Activated naive CD8-positive, alpha-beta T cell treated with anti-CD3 and anti-CD28 coated beads, Interleukin-2, amount 50 U/mL, for 16 hours (primary cell): ENCODE data around the gene PGM3.
A peak's percentile ranks its signal among the peaks of the same experiment; 100 is the strongest.
"Not testable (repeated sequence)": the region's sequence is repeated elsewhere in the genome, so short reads cannot be mapped to it uniquely, and the experiment has no call there.

Source experiments
- DNase-seq: peaks from one replicate; pipeline ENCODE4 v3.0.0-alpha.2; 2020; ENCODE audit warnings: low read depth, low spot score

PGM3 gene, protein sequence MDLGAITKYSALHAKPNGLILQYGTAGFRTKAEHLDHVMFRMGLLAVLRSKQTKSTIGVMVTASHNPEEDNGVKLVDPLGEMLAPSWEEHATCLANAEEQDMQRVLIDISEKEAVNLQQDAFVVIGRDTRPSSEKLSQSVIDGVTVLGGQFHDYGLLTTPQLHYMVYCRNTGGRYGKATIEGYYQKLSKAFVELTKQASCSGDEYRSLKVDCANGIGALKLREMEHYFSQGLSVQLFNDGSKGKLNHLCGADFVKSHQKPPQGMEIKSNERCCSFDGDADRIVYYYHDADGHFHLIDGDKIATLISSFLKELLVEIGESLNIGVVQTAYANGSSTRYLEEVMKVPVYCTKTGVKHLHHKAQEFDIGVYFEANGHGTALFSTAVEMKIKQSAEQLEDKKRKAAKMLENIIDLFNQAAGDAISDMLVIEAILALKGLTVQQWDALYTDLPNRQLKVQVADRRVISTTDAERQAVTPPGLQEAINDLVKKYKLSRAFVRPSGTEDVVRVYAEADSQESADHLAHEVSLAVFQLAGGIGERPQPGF

GRCh38 chr6:83192871-83193746, at the start of gene PGM3, which contains the start of gene RWDD2A:
TSS of gene PGM3 (minus strand) at chr6:83193265. CDS start at chr6:83191012, 2,253 bp downstream.
TSS of gene RWDD2A (plus strand) at chr6:83193357. CDS start at chr6:83194452, 1,095 bp downstream.
- DNase-seq, result peak; percentile 77

- no peak for DNase-seq
These were observed 38.1 kb upstream of the PGM3 start for GRCh38 chr6:83231146-83231545.

DNA sequence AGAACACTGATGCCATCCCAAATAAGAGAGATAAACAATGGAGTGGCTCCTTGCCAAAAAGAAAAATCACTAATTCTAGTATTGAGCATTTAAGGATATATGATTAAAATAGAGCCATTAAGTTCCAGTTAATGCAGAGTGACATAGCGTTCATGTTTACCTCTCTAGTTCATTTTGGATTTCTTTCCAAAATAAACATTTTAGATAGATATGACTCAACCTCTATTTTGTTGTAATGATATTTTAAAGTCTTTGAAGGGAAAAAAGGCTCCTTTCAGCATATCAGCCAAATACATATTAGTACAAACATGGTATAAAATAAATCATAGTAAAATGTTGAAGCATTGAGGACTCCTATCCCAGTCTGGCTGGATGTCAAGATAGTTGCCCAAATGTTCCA, 33.5 kb upstream of the PGM3 start:
- DNase-seq, result no peak

DNA sequence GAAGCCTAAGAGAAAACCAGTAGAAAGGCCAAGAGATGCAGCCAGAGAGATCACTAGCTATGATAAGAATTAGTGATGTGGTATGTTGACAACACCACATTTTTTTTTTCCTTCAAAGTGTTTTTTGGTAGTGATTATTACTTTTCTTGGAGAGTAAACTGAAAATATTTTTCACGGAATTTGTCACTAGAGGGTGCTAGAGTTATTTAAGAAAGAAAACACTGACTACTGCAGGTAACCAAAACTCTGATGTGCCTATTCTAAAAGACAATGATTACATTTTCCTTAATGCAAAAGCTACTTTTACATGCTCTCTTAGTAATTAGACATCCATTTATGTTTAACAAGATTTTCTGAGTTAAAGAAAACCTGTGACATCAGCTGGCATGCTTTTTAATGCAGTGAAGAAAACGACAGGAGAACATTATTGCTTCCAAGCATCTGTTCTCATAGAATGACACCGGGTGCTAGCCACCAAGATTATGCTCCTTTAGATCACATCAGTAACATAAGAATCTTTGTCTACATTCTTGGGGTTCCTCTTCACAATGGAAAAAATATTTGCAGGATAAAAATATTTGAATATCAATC, 28.9 kb upstream of the PGM3 start:
- no peak for DNase-seq

- no peak for DNase-seq
These were observed 28.2 kb upstream of the PGM3 start for GRCh38 chr6:83221276-83221675.

DNA sequence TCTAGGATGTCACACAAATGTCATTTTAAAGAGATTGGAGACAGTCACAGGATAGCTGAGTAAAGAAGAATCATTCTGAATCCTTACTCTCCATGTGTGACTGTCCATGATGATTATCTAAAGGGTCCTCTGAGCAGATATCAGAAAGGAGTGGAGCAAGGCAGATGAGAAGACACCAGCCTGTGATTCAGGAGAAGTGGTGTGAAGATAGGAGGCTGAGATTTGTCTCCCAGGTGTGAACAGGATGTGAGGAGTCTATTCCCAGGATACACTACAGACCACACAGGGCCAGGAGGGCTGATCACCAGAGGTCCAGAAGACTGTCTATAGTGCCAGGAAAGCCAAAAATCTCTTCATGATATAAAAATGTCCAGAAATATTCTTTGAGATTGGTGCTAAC, 27.1 kb upstream of the PGM3 start:
- no peak for DNase-seq

DNA sequence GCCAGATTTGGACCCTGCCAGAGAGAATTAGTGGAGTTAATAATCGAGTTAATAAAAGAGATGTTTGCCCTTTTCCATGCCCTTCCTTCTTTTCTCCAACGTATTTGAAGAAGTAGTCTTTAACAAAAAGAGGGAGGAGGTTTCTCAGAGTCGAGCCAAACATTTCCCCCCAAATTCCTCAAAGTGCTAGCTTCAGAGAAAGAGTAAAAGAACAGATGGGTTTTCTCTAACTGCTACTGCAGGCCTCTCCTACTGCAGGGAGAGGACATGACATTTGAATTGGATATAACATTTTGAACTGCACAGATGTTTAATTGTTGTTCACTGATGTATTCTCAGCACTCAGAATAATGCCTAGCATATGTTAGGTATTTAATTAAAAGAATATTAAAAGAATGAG, 25.6 kb upstream of the PGM3 start:
- no peak for DNase-seq

DNA sequence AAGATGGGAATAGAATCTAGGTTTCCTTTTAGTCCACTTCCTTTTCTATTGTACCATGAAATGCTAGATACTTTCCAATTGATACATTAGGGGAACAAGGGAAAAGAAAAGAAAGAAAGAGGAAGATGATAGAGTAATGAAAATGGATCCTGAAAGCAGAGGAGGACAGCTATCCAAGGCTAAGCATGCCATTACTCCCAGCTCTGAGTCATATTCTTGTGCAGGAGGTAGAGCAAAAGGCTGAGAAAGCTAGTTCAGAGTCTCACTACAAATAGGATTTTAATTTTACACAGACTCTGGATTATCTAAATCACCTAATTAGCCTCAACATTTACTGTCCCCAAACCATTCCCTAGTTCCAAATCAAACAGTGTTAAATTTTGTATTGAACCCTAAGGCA, 23.7 kb upstream of the PGM3 start:
- no peak for DNase-seq

DNA sequence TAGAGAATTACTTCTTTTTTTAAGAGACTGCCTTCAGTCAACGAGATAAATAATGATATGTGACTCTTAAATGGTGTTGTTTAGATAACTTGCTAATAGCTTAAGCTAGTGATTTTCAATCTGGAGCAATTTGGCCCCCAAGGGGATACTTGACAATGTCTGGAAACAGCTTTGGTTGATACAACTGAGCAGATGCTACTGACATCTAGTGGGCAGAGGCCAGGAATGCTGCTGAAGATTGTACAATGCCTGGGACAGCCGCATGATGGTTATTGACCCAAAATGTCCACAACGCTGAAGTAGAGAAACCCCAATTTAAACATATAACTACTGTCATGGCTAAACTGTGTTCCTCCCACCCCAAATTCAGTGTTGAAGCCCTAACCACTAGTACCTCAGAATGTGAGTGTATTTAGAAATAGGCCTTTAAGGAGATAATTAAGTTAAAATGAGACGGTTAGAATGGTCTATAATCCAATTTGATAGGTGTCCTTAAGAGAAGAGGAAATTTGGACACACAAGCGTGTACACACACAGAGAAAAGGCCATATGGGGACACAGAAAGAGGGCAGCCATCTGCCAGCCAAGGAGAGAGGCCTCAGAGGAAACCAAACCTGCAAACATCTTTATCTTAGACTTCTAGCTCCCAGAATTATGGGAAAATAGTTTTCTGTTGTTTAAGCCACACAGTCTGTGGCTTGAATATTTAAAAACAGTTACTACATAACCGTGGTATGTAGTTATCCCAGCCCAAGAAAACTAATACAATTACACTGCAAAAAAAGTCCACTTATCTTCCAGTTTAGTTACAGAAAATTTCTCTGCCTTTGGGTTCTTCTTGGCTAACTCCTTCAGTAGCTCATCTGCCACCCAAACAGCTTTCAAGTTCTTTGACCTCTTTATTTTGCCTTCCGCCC, 22.3 kb upstream of the PGM3 start:
- no peak for DNase-seq

- no peak for DNase-seq
These were observed 9.0 kb upstream of the PGM3 start for GRCh38 chr6:83202031-83202430.

DNA sequence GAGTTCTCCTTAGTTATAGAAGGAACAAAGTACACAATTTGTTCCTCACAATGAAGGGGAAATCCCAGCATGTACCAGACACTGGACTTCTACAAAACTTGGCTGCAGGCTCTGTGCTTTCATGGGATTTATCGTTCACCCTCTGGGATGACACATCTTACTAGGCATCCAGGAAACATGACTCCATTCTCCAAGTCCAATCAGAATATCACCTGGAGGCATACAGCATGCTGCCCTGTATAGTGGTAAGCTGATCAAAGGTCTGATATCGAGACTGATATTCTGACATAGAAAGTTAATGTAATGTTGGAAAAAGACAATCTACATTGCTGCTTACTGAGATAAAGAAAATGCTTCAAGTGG, 6.8 kb upstream of the PGM3 start:
- DNase-seq, result no peak

GRCh38 chr6:83199173-83199862, 6.3 kb upstream of the PGM3 start:
- DNase-seq, result no peak

- DNase-seq, result no peak
These were observed 5.6 kb upstream of the PGM3 start for GRCh38 chr6:83198486-83199172.

- no peak for DNase-seq
These were observed 892 bp upstream of the PGM3 start for GRCh38 chr6:83193747-83194566.

GRCh38 chr6:83192456-83192855, 609 bp downstream of the PGM3 start:
- DNase-seq, result no peak

- not testable (repeated sequence) for DNase-seq
These were observed 1.1 kb downstream of the PGM3 start for GRCh38 chr6:83191974-83192373.

GRCh38 chr6:83190626-83191025, 2.4 kb downstream of the PGM3 start:
- DNase-seq, result no peak

DNA sequence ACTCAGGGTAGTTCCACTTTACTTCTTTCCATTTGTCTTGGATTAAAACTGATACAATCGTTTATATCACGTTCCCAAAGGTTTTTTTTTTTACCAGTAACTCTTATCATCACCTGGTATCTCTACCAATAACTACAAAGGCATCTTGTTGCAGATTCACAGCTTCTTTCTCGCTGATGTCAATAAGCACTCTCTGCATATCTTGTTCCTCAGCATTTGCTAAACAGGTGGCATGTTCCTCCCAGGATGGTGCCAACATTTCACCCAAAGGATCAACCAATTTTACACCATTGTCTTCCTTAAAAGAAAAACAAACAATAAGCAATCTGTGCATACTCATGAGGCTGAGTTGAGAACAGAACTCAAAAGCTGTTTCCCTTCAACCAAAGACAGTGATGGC, 4.6 kb downstream of the PGM3 start:
- DNase-seq, result no peak

DNA sequence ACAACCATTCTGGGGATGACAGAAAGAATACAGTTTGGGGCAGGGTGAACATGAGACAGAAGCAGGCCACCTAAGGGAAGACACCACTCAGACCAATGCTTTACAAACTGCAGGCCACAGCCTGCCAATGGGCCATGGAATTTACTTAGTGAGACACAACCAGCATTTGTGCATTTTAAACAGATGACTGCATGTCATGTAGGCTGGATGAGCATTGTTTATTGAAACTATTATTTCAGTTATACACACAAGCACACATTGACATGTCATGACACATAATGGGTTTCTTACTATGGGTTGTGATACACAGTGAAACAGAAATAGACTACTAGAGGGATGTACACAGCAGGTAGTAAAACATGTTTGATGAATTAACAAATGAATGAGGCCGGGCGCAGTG, 8.0 kb downstream of the PGM3 start:
- no peak for DNase-seq
